ENCODE results near the gene ATP1B1. TPM values are rescaled to one million over a fixed set of nuclear protein-coding genes. Genes with fewer than 3 reads are reported as not detected.

Gene ATP1B1
- total and polyA plus RNA-seq, 9 donors: 35.8 to 130 (median 81.0) TPM

GRCh38 chr1:169149555-169150286 lies 43.2 kb downstream of the ATP1B1 start:
- no peaks in the 10 kb centered on the region for H3K36me3 ChIP-seq
- no peaks in the 10 kb centered on the region for H3K27me3 ChIP-seq
- H3K9me3 ChIP-seq: no peaks in the 10 kb centered on the region
- no peak overlapping the region for H3K27ac ChIP-seq
- WGBS, 3 donors: 88 to 94% (median 93%) methylated on average over 2 of the region's 2 CpGs
- intact Hi-C loops (cut with DNase I): no loop called here
- no peaks in the 10 kb centered on the region for H3K4me1 ChIP-seq (ENCODE audit: insufficient read depth)
- H3K4me3 ChIP-seq: no peak overlapping the region
- TF ChIP-seq EP300 (IDR thresholded peaks at IDR 0.05) (no peak), POLR2A (IDR thresholded peaks at IDR 0.05) (no peak)
- TF ChIP-seq, protein P1, sequence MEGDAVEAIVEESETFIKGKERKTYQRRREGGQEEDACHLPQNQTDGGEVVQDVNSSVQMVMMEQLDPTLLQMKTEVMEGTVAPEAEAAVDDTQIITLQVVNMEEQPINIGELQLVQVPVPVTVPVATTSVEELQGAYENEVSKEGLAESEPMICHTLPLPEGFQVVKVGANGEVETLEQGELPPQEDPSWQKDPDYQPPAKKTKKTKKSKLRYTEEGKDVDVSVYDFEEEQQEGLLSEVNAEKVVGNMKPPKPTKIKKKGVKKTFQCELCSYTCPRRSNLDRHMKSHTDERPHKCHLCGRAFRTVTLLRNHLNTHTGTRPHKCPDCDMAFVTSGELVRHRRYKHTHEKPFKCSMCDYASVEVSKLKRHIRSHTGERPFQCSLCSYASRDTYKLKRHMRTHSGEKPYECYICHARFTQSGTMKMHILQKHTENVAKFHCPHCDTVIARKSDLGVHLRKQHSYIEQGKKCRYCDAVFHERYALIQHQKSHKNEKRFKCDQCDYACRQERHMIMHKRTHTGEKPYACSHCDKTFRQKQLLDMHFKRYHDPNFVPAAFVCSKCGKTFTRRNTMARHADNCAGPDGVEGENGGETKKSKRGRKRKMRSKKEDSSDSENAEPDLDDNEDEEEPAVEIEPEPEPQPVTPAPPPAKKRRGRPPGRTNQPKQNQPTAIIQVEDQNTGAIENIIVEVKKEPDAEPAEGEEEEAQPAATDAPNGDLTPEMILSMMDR (IDR thresholded peaks at IDR 0.05): no peak
- DNase-seq: no peak

GRCh38 chr1:169150641-169151337 lies 44.3 kb downstream of the ATP1B1 start:
- intact Hi-C loops (cut with DNase I): no loop called here
- 49 to 97% (median 82%) methylated on average over 4 of the region's 4 CpGs for WGBS, 3 donors
- Histone ChIP-seq H3K9me3 (no peaks in the 10 kb centered on the region), H3K27ac (no peak overlapping the region), H3K4me1 (ENCODE audit: insufficient read depth) (no peaks in the 10 kb centered on the region), H3K4me3 (no peak overlapping the region), H3K36me3 (no peaks in the 10 kb centered on the region), H3K27me3 (no peaks in the 10 kb centered on the region)
- TF ChIP-seq, protein P1 (IDR thresholded peaks at IDR 0.05): no peak
- TF ChIP-seq POLR2A (IDR thresholded peaks at IDR 0.05) (no peak), EP300 (IDR thresholded peaks at IDR 0.05) (no peak)
- no peak for DNase-seq

DNA sequence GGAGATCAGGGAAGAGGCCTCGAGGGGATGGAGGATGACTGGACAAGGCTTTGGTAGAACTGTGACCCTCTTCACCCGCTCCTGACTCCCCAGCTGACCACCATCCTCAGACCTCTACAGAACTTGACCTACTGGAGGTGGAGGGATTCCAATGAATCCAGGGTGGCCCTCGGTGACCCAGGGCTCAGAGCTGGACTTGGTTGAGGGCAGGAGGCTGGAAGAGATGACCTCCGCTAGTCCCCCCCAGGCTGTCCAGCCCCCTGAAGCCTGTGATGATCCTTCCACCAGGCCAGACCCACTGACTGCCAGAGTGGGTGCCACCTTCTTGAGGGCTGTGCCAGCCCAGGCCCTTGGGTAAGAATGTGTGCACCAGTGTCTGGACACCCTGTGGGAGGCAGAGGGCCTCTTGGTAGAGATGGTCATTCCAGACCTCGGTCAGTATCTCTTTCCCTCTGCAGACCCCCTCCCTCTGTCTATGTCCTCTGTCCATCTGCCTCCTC lies 44.9 kb downstream of the ATP1B1 start:
- WGBS, 3 donors: 93 to 97% (median 96%) methylated on average over 5 of the region's 5 CpGs
- DNase-seq: no peak
- Histone ChIP-seq H3K9me3 (no peaks in the 10 kb centered on the region), H3K4me1 (ENCODE audit: insufficient read depth) (no peaks in the 10 kb centered on the region), H3K27me3 (no peaks in the 10 kb centered on the region), H3K4me3 (no peak overlapping the region), H3K36me3 (no peaks in the 10 kb centered on the region), H3K27ac (no peak overlapping the region)
- intact Hi-C loops (cut with DNase I): no loop called here
- TF ChIP-seq EP300 (IDR thresholded peaks at IDR 0.05): no peak
- TF ChIP-seq, protein P1 (IDR thresholded peaks at IDR 0.05): no peak
- no peak for TF ChIP-seq POLR2A (IDR thresholded peaks at IDR 0.05)

- no peaks in the 10 kb centered on the region for H3K27me3 ChIP-seq
- WGBS, 3 donors: 0 to 96% (median 92%) methylated on average over 1 of the region's 1 CpG
- TF ChIP-seq POLR2A (IDR thresholded peaks at IDR 0.05) (no peak), EP300 (IDR thresholded peaks at IDR 0.05) (no peak)
- TF ChIP-seq, protein P1 (IDR thresholded peaks at IDR 0.05): no peak
- H3K27ac ChIP-seq: no peak overlapping the region
- no peaks in the 10 kb centered on the region for H3K9me3 ChIP-seq
- no peaks in the 10 kb centered on the region for H3K4me1 ChIP-seq (ENCODE audit: insufficient read depth)
- intact Hi-C loops (cut with DNase I): no loop called here
- H3K36me3 ChIP-seq: no peaks in the 10 kb centered on the region
- DNase-seq: no peak
- H3K4me3 ChIP-seq: no peak overlapping the region
Measured at GRCh38 chr1:169155675-169156074, 49.2 kb downstream of the ATP1B1 start.
